MCF 10A (cell line): ENCODE measurements around the gene COX19. TPM values are rescaled to one million over a fixed set of nuclear protein-coding genes. Genes with fewer than 3 reads are reported as not detected.

Experiments
- BruUV-seq: library from RNA; stranded (reverse); fragments of 400-500 nt; replicated peaks from 2 replicates; lab custom pipeline; 2021; lab: Mats Ljungman, UMichigan
- CTCF ChIA-PET: fragments of 300-600 bp; sonication (Branson Sonifier 250); formaldehyde crosslinking; extraction: SDS; loops from one replicate; lab custom pipeline; 2021; ENCODE audit warnings: antibody characterized with exemption, inconsistent platforms; lab: Yijun Ruan, JAX
- POLR2A ChIA-PET: fragments of 300-600, 350-650 bp; sonication (Branson Sonifier 250); formaldehyde crosslinking; extraction: SDS; loops from one replicate; lab custom pipeline; 2020; ENCODE audit warnings: antibody characterized with exemption, inconsistent platforms; lab: Yijun Ruan, JAX
- DNase-seq: peaks from one replicate; pipeline ENCODE4 v3.0.0-alpha.2; 2018; ENCODE audit not compliant: unreplicated experiment
- H3K27ac Mint-ChIP-seq: one replicate; pipeline ENCODE4 v1.8.0; 2022; ENCODE audit warnings: mild to moderate bottlenecking, low read depth, mixed read lengths; ENCODE audit not compliant: unreplicated experiment
- H3K27me3 Mint-ChIP-seq: one replicate; pipeline ENCODE4 v1.8.0; 2022; ENCODE audit warnings: mixed read lengths; ENCODE audit not compliant: insufficient read depth, unreplicated experiment
- H3K36me3 Mint-ChIP-seq: one replicate; pipeline ENCODE4 v1.8.0; 2022; ENCODE audit warnings: mild to moderate bottlenecking, moderate library complexity, mixed read lengths; ENCODE audit not compliant: insufficient read depth, unreplicated experiment
- H3K4me1 Mint-ChIP-seq: one replicate; pipeline ENCODE4 v1.8.0; 2022; ENCODE audit warnings: mixed read lengths; ENCODE audit not compliant: insufficient read depth, unreplicated experiment
- H3K4me3 Mint-ChIP-seq: one replicate; pipeline ENCODE4 v1.8.0; 2022; ENCODE audit warnings: mild to moderate bottlenecking, moderate library complexity, mixed read lengths; ENCODE audit not compliant: unreplicated experiment
- H3K9me3 Mint-ChIP-seq: one replicate; pipeline ENCODE4 v1.8.0; 2022; ENCODE audit warnings: mixed read lengths; ENCODE audit not compliant: unreplicated experiment
- intact Hi-C: fragments of 100-400 bp; cut with micrococcal nuclease; formaldehyde crosslinking; loops from 2 replicates; pipeline ENCODE4 v1.14.1; 2022
- total RNA-seq: library from RNA; stranded (reverse); gene quantifications from 2 replicates; pipeline ENCODE4 v1.2.3, GENCODE V29; 2022
- TF ChIP-seq, protein P1 (sequence below): fragments of 200-600 bp; IDR thresholded peaks from one replicate; pipeline ENCODE4 v1.8.0; 2022; ENCODE audit warnings: antibody characterized with exemption, mild to moderate bottlenecking; ENCODE audit not compliant: unreplicated experiment

COX19 gene
- total RNA-seq, 1 experiment from 2014 or later = 16.5 TPM

- no TSS peak for BruUV-seq
- no peak overlapping the region for H3K4me3 Mint-ChIP-seq
- CTCF ChIA-PET = no interaction called here
- intact Hi-C loops = loop anchor here (2.0 kb wide), 1 partner anchor 39 kb away; the partner anchor contains the start of gene COX19
- H3K27me3 Mint-ChIP-seq = peaks cover 4% of the 10 kb centered on the region
- no peaks in the 10 kb centered on the region for H3K36me3 Mint-ChIP-seq
- TF ChIP-seq, protein P1, sequence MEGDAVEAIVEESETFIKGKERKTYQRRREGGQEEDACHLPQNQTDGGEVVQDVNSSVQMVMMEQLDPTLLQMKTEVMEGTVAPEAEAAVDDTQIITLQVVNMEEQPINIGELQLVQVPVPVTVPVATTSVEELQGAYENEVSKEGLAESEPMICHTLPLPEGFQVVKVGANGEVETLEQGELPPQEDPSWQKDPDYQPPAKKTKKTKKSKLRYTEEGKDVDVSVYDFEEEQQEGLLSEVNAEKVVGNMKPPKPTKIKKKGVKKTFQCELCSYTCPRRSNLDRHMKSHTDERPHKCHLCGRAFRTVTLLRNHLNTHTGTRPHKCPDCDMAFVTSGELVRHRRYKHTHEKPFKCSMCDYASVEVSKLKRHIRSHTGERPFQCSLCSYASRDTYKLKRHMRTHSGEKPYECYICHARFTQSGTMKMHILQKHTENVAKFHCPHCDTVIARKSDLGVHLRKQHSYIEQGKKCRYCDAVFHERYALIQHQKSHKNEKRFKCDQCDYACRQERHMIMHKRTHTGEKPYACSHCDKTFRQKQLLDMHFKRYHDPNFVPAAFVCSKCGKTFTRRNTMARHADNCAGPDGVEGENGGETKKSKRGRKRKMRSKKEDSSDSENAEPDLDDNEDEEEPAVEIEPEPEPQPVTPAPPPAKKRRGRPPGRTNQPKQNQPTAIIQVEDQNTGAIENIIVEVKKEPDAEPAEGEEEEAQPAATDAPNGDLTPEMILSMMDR = no peak
- no peak for DNase-seq
- POLR2A ChIA-PET = no interaction called here
- no peak overlapping the region for H3K27ac Mint-ChIP-seq
- no peaks in the 10 kb centered on the region for H3K4me1 Mint-ChIP-seq
- no peaks in the 10 kb centered on the region for H3K9me3 Mint-ChIP-seq
These were observed 39.4 kb downstream of the COX19 start for GRCh38 chr7:935874-936385.

GRCh38 chr7:935164-935873, 40.0 kb downstream of the COX19 start:
- H3K36me3 Mint-ChIP-seq = no peaks in the 10 kb centered on the region
- BruUV-seq = no TSS peak

DNA sequence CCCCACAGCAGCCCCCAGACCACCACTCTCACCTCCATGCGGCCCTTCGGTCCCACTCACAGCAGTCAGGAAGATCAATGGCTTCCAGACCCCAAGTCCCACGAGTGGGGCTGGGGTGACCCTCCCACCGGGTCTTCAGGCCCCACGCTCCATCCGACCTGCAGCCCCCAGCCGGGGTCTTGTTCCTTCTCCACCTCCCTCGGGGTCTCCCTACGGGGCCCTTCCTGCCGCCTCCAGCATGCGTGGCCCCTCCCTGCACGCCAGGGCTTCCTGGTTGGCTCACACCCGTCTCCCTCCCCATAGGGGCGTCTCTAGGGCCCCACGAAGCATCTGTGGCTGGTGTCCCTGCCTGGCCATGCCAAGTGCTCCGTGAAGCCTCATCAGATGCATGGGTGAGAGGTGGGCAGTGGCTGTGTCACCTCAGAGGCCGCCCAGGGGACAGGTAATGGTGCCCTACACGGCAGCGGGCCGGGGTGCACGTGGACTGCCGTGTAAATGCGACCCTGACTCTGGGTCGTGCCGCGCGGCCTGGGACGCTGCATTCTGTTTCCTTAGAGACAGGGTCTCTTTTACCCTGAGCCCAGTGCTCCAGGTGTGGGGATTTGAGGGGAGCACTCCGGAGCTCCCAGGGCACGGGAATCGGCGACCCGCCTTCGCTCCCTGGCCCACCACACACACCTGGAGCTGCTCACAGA, 40.7 kb downstream of the COX19 start:
- Mint-ChIP-seq H3K9me3 (no peaks in the 10 kb centered on the region), H3K27me3 (no peaks in the 10 kb centered on the region), H3K4me1 (no peaks in the 10 kb centered on the region), H3K4me3 (no peak overlapping the region), H3K36me3 (no peaks in the 10 kb centered on the region), H3K27ac (no peak overlapping the region)
- no TSS peak for BruUV-seq
- no peak for DNase-seq
- intact Hi-C loops = no loop called here
- ChIA-PET CTCF (no interaction called here), POLR2A (no interaction called here)
- TF ChIP-seq, protein P1 = no peak

More at GRCh38 chr7:935164-935873, 40.0 kb downstream of the COX19 start:
- no peaks in the 10 kb centered on the region for H3K9me3 Mint-ChIP-seq
- H3K4me3 Mint-ChIP-seq = no peak overlapping the region
- H3K4me1 Mint-ChIP-seq = no peaks in the 10 kb centered on the region
- ChIA-PET POLR2A (no interaction called here), CTCF (no interaction called here)
- no peaks in the 10 kb centered on the region for H3K27me3 Mint-ChIP-seq
- intact Hi-C loops = no loop called here
- no peak overlapping the region for H3K27ac Mint-ChIP-seq
- no peak for DNase-seq
- TF ChIP-seq, protein P1 = no peak

- BruUV-seq = no TSS peak
- ChIA-PET CTCF (no interaction called here), POLR2A (no interaction called here)
- H3K27me3 Mint-ChIP-seq = no peaks in the 10 kb centered on the region
- H3K4me3 Mint-ChIP-seq = no peak overlapping the region
- TF ChIP-seq, protein P1 = no peak
- no peaks in the 10 kb centered on the region for H3K9me3 Mint-ChIP-seq
- H3K36me3 Mint-ChIP-seq = no peaks in the 10 kb centered on the region
- no peak overlapping the region for H3K27ac Mint-ChIP-seq
- DNase-seq = no peak
- intact Hi-C loops = no loop called here
- H3K4me1 Mint-ChIP-seq = no peaks in the 10 kb centered on the region
These were observed 42.7 kb downstream of the COX19 start for GRCh38 chr7:932651-932975.
